NCI-H345 treated with DMSO at 0.1 percent for 48 hours (cell line): ENCODE data around the gene GRAMD2A.

Experiments
- DNase-seq: peaks from one replicate; lab custom pipeline; 2025; ENCODE audit not compliant: unreplicated experiment; lab: John Stamatoyannopoulos, UW

GRAMD2A gene

DNA sequence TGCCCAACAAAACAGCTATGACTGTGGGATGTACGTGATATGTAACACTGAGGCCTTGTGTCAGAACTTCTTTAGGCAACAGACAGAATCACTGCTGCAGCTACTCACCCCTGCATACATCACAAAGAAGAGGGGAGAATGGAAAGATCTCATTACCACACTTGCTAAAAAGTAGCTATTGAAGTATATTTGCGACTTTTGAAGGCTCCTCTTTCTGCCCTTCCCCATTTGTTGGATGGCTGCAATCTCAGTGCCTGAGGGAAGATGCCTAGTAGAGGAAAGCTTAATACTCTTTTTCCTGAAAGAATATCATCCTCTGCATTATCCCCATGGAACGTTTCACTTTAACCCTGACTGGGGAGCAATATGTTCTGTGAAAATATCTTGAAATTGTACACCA, 57.5 kb downstream of the GRAMD2A start:
- DNase-seq, result no peak

DNA sequence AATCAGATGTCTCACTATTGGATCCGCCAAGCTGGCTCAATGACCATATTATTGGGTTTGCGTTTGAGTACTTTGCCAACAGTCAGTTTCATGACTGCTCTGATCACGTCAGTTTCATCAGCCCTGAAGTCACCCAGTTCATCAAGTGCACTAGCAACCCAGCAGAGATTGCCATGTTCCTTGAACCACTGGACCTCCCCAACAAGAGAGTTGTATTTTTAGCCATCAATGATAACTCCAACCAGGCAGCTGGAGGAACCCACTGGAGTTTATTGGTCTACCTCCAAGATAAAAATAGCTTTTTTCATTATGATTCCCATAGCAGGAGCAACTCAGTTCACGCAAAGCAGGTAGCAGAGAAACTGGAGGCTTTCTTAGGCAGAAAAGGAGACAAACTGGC, 57.9 kb downstream of the GRAMD2A start:
- DNase-seq, result no peak

GRCh38 chr15:72136170-72137051, 61.2 kb downstream of the GRAMD2A start:
- peak; percentile 80 for DNase-seq

DNA sequence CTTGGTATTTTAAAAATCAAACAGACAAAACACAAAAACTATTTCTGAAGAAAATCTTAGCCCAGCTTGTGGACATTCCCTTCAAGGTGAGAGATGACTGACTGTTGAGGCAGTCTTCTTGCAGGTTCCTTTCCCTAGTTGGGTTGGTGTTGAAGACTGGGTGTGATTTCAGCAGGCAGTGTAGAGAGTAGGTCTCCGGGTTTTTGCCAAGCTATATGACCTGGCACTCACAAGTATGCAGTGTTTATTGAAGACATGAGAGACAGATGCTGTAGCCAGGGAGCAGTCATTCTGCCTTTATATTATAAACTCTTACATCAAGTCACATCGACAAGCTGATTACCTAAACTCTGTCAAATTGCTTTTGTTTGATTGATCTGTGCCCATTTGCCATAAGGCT, 61.9 kb downstream of the GRAMD2A start:
- DNase-seq, result no peak

DNA sequence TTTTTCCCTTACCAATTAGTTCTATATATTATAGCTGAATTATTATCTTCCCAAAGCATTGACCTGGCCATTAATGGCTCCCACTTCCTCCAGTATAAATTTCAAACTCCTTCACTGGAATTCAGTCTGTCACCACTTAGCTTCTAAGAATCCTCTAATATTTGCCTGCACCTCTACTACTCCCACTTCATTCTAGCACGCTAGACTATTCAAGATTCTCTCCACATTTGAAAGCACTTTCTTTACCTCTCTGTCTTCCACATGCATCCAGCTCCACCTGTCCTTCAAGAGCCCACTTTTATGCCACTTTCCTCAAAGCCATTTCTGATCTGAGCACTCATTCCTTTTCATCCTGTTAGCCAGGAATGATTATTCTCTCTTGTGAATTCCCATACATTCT, 64.4 kb downstream of the GRAMD2A start:
- no peak for DNase-seq

GRCh38 chr15:72131922-72132321, 65.7 kb downstream of the GRAMD2A start:
- no peak for DNase-seq

GRCh38 chr15:72130272-72130671, 67.3 kb downstream of the GRAMD2A start:
- DNase-seq, result no peak

DNA sequence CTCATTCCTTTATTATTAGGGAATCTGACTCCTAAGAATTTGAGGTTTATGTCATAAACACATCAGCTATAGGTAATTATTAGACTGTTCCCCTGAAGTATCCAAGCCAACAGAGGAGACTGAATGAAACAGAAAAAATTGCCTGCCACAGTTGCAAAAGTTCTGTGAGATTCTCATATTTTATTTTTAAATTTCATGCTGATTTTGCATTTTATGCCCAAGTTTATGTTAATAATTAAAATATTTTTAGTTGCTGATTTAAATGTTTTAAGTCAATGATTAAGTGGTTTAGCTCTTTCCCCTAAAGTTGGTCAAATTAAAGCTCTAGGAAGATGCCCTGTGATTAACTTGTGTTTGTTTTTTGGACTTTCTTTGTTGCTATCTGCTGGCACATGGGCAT, 69.2 kb downstream of the GRAMD2A start:
- no peak for DNase-seq

DNA sequence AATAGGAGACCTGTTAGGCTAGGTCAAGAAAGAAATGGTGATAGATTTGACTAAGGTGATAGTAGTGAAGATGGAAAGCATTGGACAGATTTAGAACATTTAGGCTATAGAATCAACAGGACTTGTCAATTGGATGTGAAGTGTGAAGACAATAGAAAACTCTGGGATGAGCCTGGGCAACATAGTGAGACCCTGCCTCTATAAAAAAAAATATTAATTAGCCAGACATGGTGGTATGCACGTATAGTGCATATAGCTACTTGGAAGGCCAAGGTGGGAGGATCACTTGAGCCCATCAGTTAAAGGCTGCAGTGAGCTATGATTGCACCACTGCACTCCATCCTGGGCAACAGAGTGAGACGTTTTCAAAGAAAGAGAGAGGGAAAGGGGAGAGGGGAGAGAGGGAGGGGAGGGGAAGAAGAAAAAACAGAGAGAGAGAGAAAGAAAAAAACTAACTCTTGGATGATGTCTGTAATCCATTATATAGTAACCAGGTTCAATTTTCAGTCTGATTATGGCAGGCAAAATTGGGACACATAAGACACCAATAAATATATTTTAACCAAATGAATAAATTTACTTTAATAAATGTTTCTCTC, 69.8 kb downstream of the GRAMD2A start:
- no peak for DNase-seq

DNA sequence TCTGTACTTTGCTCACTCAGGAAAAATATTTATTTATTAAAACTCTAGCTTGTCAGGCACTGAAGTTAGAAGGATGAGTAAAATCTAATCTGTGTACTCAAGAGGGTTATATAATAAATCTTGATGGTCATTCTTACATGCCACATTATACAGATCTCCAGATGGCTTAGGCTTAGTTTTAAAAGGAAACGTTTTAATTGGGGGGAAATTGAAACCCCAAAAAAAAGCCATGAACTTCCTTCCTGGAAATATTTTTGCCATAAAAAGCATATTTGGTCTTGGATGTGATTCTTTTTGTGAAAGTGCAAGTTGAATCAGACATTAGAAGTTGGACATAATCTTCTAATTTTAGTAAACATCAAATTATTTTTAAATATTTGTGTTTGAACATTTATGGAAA, 73.4 kb downstream of the GRAMD2A start:
- DNase-seq, result no peak

DNA sequence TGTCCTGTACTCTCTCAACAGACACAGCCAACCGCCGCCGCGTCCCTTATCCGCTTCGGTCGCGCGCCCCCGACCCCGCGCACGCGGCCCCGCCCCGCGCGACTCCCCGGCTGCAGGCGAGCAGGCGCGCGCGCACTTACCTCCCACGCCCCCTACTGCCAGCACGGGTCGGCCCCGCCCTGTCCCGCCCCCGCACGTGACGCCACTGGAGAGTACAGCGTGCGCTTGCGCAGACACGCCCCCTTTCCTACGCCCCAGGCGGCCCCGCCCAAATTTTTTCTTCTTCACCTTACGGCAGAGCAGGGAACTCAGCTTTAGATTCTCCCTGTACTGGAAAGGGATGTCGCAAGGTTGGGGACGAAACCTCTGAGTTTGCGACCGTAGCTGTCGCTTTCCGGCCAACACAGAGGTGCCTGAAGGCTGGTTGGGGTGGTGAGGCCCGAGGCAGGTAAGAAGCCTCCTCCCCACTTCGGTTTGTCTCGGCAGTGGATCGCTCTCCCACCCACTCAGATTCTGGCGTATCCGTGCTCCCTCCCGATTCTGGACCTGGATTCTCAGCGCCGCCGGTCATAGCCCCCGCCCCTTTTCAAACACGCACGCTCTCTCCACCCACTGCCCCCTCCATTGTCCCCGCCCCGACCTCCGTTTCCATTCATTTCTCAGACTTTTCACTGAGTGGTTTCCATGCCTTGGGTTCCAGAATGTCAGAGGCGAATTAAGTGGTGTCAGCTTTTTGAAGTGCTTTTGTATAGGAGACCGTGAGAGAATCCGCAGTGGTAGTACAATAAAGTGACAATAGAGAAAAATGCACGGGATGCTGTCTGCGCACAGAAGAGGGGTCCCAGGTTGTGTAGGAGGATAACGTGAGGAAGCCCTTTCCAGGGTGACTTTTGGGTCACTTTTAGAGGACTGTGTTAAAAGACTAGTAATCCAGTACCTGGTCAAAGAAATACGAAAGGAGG, 79.3 kb downstream of the GRAMD2A start, which contains the start of the genes MYO9A and SENP8:
MYO9A (minus strand) TSS at position 134 of the 962 bp plus-strand sequence. CDS start 71,587 bp downstream, outside the sequence.
SENP8 (plus strand) TSS at position 387 of the 962 bp plus-strand sequence. CDS start 21,221 bp downstream, outside the sequence.
- DNase-seq, result peak; percentile 88

DNA sequence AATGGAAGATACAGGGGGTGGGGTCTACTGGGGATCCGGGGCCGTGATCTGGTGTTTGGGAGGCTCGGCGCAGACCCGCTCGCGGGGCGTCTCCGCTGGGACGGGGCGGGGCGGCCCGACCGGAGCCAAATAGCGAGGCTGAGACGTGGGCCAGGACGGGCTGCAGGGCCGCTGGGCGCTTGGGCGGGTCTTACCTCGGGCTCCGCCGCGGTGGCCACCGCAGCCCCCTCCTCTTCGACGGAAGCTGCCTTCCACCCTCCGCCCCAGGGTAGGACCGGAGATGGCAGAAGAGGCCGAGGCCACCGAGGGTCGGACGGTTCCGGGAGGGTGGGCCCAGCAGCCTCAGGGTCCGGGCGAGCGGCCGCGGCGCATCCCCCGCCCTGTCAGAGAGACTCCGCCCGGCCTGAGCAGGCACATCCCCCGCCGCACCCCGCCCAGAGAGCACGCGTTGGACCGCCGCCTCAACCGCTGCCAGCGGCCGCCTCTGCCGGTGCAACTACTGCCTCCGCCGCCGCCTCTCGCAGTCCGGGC, 80.0 kb downstream of the GRAMD2A start:
- DNase-seq, result no peak

GRCh38 chr15:72116731-72117485, 80.7 kb downstream of the GRAMD2A start:
- DNase-seq, result no peak

- no peak for DNase-seq
Observed at GRCh38 chr15:72113347-72114031, 84.1 kb downstream of the GRAMD2A start.

- DNase-seq, result no peak
Observed at GRCh38 chr15:72112805-72113204, 84.8 kb downstream of the GRAMD2A start.

DNA sequence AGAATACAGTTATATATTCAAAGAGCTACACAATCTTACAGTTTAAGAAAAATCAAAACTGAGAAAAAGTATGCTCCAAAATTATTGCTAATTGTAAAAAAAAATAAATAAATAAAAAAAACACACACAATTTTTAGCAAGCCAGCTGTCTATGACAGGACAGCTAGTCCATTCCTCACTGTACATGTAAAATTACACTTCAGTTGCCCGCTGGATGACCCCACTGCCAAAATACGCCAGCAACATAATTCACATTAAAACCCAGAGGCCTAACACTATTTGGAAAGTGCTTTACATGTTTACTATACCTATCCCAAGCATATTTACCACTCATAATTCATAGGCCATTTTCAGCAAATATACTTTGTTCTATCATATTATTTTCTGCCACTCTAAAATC, 85.5 kb downstream of the GRAMD2A start:
- DNase-seq, result no peak

GRCh38 chr15:72110355-72110754, 87.2 kb downstream of the GRAMD2A start:
- DNase-seq, result no peak
